Prostate gland (tissue), 2 donors: ENCODE measurements around the gene PTPN18. TPM values are rescaled to one million over a fixed set of nuclear protein-coding genes. Genes with fewer than 3 reads are reported as not detected.

Experiments
- DNase-seq: peaks from one replicate; pipeline ENCODE4 v3.0.0-alpha.2; 2019; ENCODE audit warnings: low spot score
- H3K27ac ChIP-seq, 2 donors: fragments of 200-600 bp; sonication (generic); 2 replicates each; pipeline ENCODE4 v1.5.1; 2017 to 2019
- H3K27me3 ChIP-seq: fragments of 200-600 bp; sonication (generic); replicated peaks from 2 replicates; pipeline ENCODE4 v1.5.1; 2019; ENCODE audit not compliant: insufficient read depth
- H3K36me3 ChIP-seq, 2 donors: fragments of 200-600 bp; sonication (generic); 1 replicate in 1 of 2; 2 replicates in 1 of 2; pipeline versions ENCODE4 v1.5.1 to v1.8.1; 2017 to 2019
- H3K4me1 ChIP-seq: fragments of 200-600 bp; sonication (generic); replicated peaks from 2 replicates; pipeline ENCODE4 v1.5.1; 2019
- H3K4me3 ChIP-seq, 2 donors: fragments of 200-600 bp; sonication (generic); 2 replicates each; pipeline ENCODE4 v1.5.1; 2017 to 2019
- H3K9me3 ChIP-seq: fragments of 200-600 bp; sonication (generic); 2 replicates; pipeline ENCODE4 v1.5.1; 2017
- POLR2A ChIP-seq: fragments of 450-650 bp; IDR thresholded peaks from one replicate; pipeline ENCODE4 v1.6.1; 2016; ENCODE audit warnings: antibody characterized with exemption, mild to moderate bottlenecking
- POLR2AphosphoS5 ChIP-seq: sonication (generic); formaldehyde crosslinking; IDR thresholded peaks from one replicate; pipeline ENCODE4 v1.6.1; 2017; ENCODE audit warnings: antibody characterized with exemption
- WGBS: methylation state at CpG from one replicate; pipeline ENCODE4 v1.1.5; 2018; 5-methylcytosine and 5-hydroxymethylcytosine counted together
- intact Hi-C: fragments of 100-400 bp; cut with DNase I; formaldehyde crosslinking; loops from one replicate; pipeline ENCODE4 v1.14.2; 2022
- total RNA-seq, 2 donors: library from RNA; depleted of rRNA; stranded (reverse); fragments of >200 nt; gene quantifications; one replicate each; pipeline ENCODE4 v1.1.0, GENCODE V29; 2016
- TF ChIP-seq, protein P1 (sequence below), 4 experiments: fragments of 200-600 bp in 2 of 4; fragments of 450-650 bp in 2 of 4; sonication (generic) in 2 of 4; IDR thresholded peaks; 1 replicate in 3 of 4; 2 replicates in 1 of 4; pipeline ENCODE4 v1.5.1; 2016 to 2019; ENCODE audit warnings: antibody characterized with exemption in 4 of 4, mild to moderate bottlenecking in 2 of 4, moderate library complexity in 2 of 4

The PTPN18 gene
- total RNA-seq, 2 donors from 2014 or later, result 37.1 to 93.6 TPM

DNA sequence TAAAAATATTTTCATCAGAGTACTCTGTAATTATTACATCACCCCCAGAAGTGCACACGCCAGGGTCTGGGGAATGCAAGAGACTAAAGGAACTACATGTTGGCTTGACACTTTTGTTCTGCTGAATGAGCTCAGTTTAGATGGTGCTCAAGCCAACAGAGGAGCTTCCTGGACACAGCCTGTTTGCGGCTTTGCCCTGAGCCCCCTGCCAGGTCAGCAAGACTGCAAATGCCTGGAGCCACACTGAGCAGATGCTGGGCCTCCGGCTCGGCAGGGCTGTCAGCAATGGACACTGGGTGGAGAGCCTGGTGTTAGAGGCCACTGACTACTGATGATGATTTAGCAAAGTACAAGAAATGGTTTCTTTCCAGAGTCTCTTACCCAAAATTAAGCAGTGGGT, 31.9 kb downstream of the PTPN18 start:
- H3K4me3 ChIP-seq, result no peak overlapping the region
- no peaks in the 10 kb centered on the region for H3K36me3 ChIP-seq
- H3K27ac ChIP-seq, result no peak overlapping the region
- DNase-seq, result no peak
- no peaks in the 10 kb centered on the region for H3K27me3 ChIP-seq
- no peak for TF ChIP-seq POLR2A
- no peak for TF ChIP-seq POLR2AphosphoS5
- TF ChIP-seq, protein P1, sequence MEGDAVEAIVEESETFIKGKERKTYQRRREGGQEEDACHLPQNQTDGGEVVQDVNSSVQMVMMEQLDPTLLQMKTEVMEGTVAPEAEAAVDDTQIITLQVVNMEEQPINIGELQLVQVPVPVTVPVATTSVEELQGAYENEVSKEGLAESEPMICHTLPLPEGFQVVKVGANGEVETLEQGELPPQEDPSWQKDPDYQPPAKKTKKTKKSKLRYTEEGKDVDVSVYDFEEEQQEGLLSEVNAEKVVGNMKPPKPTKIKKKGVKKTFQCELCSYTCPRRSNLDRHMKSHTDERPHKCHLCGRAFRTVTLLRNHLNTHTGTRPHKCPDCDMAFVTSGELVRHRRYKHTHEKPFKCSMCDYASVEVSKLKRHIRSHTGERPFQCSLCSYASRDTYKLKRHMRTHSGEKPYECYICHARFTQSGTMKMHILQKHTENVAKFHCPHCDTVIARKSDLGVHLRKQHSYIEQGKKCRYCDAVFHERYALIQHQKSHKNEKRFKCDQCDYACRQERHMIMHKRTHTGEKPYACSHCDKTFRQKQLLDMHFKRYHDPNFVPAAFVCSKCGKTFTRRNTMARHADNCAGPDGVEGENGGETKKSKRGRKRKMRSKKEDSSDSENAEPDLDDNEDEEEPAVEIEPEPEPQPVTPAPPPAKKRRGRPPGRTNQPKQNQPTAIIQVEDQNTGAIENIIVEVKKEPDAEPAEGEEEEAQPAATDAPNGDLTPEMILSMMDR (IDR thresholded peaks at IDR 0.05), result no peak
- intact Hi-C loops, result no loop called here
- WGBS, result 75% methylated on average over 4 of the region's 4 CpGs
- H3K4me1 ChIP-seq, result no peaks in the 10 kb centered on the region
- H3K9me3 ChIP-seq, result no peaks in the 10 kb centered on the region

DNA sequence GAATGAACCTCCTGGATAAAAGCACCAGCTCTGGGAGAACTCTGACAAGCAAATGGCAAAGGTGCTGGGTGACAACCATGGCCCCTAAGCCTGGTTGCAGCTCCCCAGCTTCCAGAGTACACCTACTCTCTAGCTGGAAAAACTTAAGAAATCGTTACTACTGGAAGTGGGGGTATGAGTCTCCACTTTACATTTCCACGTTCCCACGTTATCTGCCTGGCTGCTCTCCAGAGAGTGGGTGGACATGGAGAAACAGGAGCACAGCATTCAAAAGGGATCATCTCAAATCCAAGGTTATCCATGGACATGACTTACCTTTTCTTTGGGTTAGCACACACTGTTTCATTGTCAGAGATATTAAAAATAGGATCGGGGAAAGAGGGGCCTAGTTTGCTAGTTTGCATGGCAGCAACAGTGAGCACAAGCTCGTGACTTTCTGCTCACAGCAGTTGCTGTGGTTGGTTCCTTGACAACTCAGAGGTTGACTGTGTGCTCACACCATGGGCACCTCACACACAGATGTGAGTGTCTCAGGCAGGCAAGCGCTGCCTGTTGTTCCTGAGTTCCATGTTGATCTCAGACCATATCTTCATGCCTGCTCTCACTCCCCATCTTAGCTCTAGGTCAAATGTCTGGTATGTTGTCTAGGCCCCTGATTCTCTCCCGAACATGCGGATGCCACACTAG, 32.5 kb downstream of the PTPN18 start:
- H3K27me3 ChIP-seq, result no peaks in the 10 kb centered on the region
- TF ChIP-seq, protein P1 (IDR thresholded peaks at IDR 0.05), result no peak
- TF ChIP-seq POLR2AphosphoS5, result no peak
- H3K36me3 ChIP-seq, result no peaks in the 10 kb centered on the region
- H3K27ac ChIP-seq, result no peak overlapping the region
- intact Hi-C loops, result no loop called here
- H3K4me3 ChIP-seq, result no peak overlapping the region
- no peak for DNase-seq
- H3K9me3 ChIP-seq, result no peaks in the 10 kb centered on the region
- 81% methylated on average over 8 of the region's 8 CpGs for WGBS
- H3K4me1 ChIP-seq, result no peaks in the 10 kb centered on the region

DNA sequence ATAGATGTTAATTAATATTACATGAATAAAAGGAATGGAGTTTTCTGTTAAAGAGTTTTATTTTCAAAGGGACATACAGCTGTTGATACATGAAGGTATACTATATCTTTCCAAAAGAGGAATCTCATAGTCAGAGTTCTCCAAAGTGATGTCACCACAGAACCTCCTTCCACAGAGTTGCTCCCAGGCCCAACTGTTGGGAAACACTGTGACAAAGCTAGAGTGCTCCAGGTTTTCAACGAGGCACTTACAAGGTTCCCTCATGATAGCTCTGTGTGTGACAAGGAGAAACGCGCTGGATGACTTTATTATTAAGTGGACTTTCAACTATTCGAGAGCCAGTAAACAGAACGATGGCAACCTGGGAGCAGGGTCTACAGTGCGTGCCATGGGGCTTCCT, 33.5 kb downstream of the PTPN18 start:
- Histone ChIP-seq H3K27ac (no peak overlapping the region), H3K36me3 (no peaks in the 10 kb centered on the region), H3K4me3 (no peak overlapping the region), H3K27me3 (no peaks in the 10 kb centered on the region), H3K9me3 (no peaks in the 10 kb centered on the region), H3K4me1 (no peaks in the 10 kb centered on the region)
- 90% methylated on average over 6 of the region's 6 CpGs for WGBS
- DNase-seq, result no peak
- intact Hi-C loops, result no loop called here
- no peak for TF ChIP-seq POLR2AphosphoS5
- no peak for TF ChIP-seq POLR2A
- TF ChIP-seq, protein P1 (IDR thresholded peaks at IDR 0.05), result no peak

DNA sequence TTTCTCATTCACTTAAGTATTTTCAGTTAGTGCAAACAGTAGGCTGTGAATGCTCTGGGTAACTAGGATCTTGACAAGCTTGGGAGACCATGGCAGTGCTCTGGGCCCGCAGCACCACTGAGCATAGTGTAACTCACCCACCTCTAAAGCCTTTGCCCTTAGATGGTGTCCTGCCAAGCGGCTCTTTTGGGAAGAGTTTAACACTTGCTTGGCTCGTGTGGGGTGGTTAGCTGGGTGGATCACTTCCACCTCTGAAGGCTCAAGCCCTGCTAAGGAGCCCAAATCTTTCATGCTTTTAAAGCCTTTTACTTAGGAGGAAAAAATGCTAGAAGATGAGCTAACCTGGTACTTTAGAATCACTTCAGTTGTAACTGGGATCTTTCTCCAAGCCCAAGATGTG, 33.9 kb downstream of the PTPN18 start:
- WGBS, result 93% methylated on average over 3 of the region's 3 CpGs
- intact Hi-C loops, result loop anchor here (2.0 kb wide), 1 partner anchor 17 kb away; no protein-coding TSS in a partner anchor
- no peaks in the 10 kb centered on the region for H3K9me3 ChIP-seq
- no peaks in the 10 kb centered on the region for H3K36me3 ChIP-seq
- TF ChIP-seq, protein P1 (IDR thresholded peaks at IDR 0.05), result no peak
- no peak for TF ChIP-seq POLR2A
- TF ChIP-seq POLR2AphosphoS5, result no peak
- H3K4me3 ChIP-seq, result no peak overlapping the region
- H3K4me1 ChIP-seq, result no peaks in the 10 kb centered on the region
- no peaks in the 10 kb centered on the region for H3K27me3 ChIP-seq
- DNase-seq, result no peak
- no peak overlapping the region for H3K27ac ChIP-seq

DNA sequence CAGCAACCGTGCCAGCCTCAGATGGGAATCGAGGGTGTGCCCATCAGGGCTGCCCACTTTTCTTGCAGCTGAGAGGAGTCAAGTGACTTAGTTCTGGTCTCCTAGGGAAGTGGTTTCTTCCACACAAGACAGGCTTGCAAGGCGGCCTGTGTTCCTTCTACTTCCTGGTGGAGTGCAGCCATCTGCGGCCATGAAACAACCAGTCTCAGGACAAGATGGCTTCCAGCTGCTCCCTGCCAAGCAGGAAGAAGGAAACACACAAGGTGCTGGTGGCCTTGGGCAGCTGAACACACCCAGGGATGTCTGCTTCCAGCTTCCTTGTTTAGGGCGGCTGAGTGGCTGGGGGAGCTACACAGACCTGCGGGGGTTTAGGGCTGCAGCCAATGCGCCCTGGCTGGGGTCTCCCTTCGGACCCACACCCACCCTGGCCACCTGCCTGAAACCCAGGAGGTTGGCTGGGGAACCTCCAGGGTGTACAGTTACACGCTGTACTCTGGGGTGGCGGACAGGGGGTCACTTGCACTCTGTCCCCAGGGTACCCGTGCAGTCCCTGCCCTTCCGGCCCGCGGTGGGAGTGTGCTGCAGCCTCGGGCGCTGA, 34.7 kb downstream of the PTPN18 start:
- intact Hi-C loops, result loop anchor here (2.0 kb wide), 1 partner anchor 18 kb away; no protein-coding TSS in a partner anchor
- TF ChIP-seq POLR2A, result no peak
- TF ChIP-seq, protein P1 (IDR thresholded peaks at IDR 0.05), result no peak
- TF ChIP-seq POLR2AphosphoS5, result peak; percentile 31
- Histone ChIP-seq H3K36me3 (no peaks in the 10 kb centered on the region), H3K4me3 (peak overlapping the region; percentile 66 to 70), H3K27ac (peak overlapping the region; percentile 96 to 97), H3K4me1 (no peaks in the 10 kb centered on the region), H3K9me3 (no peaks in the 10 kb centered on the region), H3K27me3 (no peaks in the 10 kb centered on the region)
- DNase-seq, result peak; percentile 41
- 45% methylated on average over 16 of the region's 16 CpGs for WGBS
